OCI-LY1 (cell line): ENCODE data around the gene OPN4.

Source experiments
- CTCF ChIP-seq: fragments of 200-600 bp; sonication (generic), shearing (Covaris generic); IDR thresholded peaks from 2 replicates; pipeline ENCODE4 v1.5.1; 2017; ENCODE audit warnings: mild to moderate bottlenecking, antibody characterized with exemption, low read length, moderate library complexity, mixed read lengths
- EZH2 ChIP-seq: fragments of 200-600 bp; sonication (generic), shearing (Covaris generic); IDR thresholded peaks from 2 replicates; pipeline ENCODE4 v1.8.0; 2017; ENCODE audit warnings: borderline replicate concordance, mixed run types, mild to moderate bottlenecking, antibody characterized with exemption, low read length, moderate library complexity, mixed read lengths

GRCh38 chr10:86715836-86716235 is 61.5 kb downstream of the OPN4 start:
- no peak for TF ChIP-seq CTCF
- TF ChIP-seq EZH2 = no peak
